ENCODE results near the gene BCAS3.

DNA sequence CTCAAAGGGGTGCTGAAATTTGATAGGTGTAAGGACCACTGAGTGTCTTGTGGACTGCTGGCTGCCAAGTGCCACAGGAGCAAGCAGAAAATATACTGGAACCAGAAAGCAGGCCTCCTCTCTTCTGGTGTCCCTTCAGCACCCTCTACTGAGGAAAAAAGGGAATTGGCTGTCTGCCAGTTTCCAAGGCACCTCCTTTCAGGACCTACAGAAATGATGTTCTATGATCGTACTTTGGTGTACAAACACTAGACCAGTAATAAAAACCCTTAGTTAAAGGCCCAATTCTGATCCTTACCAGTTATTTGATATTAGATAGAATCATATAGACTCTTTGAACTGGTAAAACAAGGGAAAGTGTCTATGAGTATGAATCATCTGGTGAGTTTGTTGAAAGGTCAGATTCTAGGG lies 35.8 kb upstream of the BCAS3 start:
- TF ChIP-seq, protein P1, sequence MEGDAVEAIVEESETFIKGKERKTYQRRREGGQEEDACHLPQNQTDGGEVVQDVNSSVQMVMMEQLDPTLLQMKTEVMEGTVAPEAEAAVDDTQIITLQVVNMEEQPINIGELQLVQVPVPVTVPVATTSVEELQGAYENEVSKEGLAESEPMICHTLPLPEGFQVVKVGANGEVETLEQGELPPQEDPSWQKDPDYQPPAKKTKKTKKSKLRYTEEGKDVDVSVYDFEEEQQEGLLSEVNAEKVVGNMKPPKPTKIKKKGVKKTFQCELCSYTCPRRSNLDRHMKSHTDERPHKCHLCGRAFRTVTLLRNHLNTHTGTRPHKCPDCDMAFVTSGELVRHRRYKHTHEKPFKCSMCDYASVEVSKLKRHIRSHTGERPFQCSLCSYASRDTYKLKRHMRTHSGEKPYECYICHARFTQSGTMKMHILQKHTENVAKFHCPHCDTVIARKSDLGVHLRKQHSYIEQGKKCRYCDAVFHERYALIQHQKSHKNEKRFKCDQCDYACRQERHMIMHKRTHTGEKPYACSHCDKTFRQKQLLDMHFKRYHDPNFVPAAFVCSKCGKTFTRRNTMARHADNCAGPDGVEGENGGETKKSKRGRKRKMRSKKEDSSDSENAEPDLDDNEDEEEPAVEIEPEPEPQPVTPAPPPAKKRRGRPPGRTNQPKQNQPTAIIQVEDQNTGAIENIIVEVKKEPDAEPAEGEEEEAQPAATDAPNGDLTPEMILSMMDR (conservative IDR thresholded peaks at IDR 0.05; ENCODE audit: low read length): peak; percentile 81
- TF ChIP-seq EZH2phosphoT487 (IDR thresholded peaks at IDR 0.05; ENCODE audit: borderline replicate concordance, low read depth, low read length): no peak
